GM18951 (cell line): ENCODE data around the gene SLC9A3.
"Not testable (repeated sequence)": the region's sequence is repeated elsewhere in the genome, so short reads cannot be mapped to it uniquely, and the experiment has no call there.

Source experiments
- POLR2A ChIP-seq: IDR thresholded peaks from 4 replicates; pipeline ENCODE4 v1.6.1; 2011; ENCODE audit warnings: mild to moderate bottlenecking; ENCODE audit not compliant: insufficient read length, insufficient read depth; ENCODE audit errors: extremely low read depth
- in situ Hi-C: fragments of 300-500 bp; cut with MboI; formaldehyde crosslinking; loops from one replicate; pipeline ENCODE4 v1.12.0; 2022; ENCODE audit warnings: low sequenced_read_pairs, mixed read lengths, inconsistent platforms; ENCODE audit not compliant: unreplicated experiment

The SLC9A3 gene

DNA sequence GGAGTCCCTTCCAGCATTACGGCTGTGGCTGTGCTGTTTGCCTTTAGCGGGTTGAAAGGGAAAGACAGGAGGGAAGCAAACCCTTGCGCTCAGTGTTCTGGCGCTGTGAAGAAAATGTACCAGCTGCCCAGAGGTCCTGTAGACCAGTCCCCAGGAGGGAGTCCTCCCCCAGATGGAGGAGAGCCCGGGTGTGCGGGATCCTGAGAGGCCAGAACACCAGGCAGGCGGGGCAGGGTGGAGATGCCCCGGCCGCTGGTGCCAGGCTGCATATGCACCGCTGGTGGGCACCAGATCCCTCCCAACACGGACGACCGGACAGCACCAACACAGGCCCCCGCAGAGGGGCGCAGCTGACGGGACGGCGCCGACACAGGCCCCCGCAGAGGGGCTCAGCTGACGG lies 37.2 kb upstream of the SLC9A3 start:
- in situ Hi-C loops: no loop called here
- no peak for TF ChIP-seq POLR2A

- TF ChIP-seq POLR2A: no peak
- in situ Hi-C loops: no loop called here
Observed at GRCh38 chr5:560792-561166, 36.5 kb upstream of the SLC9A3 start.

- in situ Hi-C loops: no loop called here
- no peak for TF ChIP-seq POLR2A
Observed at GRCh38 chr5:558871-559503, 34.7 kb upstream of the SLC9A3 start.

DNA sequence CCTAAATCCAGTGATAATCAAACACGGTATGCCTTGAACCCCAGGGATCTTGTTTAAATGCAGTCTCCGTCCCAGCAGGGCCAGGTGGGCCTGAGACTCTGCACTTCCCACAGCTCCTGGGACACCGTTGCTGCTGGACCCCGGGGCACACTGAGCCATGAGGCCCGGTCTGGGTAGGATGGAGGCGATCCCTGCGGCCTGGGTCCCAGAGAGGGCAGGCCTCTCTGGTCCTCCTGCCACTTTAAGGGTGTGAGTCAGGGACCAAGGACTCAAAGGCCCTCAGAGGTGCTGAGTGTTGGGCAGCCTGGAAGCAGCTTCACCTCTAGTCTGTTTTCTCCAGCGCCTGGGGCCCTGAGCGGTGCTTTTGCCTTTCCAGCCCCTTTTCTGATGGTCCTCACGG lies 34.1 kb upstream of the SLC9A3 start:
- in situ Hi-C loops: no loop called here

GRCh38 chr5:557917-558316 lies 33.7 kb upstream of the SLC9A3 start:
- in situ Hi-C loops: not testable (repeated sequence)

More for the DNA sequence above, 34.1 kb upstream of the SLC9A3 start:
- TF ChIP-seq POLR2A: no peak

DNA sequence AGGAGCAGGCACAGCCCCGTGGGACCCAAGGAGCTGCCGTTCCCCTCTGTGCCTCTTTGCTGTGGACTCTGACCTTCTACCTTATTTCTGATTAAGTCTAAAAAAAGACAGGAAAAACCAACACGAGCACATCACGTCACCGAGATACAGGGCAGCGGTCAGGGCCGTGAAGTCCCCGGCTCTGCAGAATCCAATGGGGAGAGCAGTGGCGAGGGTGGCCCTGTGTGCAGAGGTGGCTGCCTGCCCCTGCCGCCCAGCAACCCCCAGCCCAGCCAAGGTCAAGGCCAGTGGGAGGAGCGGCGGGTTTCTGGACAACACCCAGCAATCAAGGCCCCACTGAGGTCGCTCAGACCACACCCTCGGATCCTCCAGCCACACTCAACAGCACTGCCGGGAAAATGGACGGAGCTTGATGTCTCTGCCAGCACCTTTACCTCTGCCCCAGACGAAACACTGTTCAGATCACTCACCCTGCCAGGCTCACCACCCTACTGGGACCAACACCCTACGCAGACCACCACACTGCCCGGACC lies 32.7 kb upstream of the SLC9A3 start:
- no peak for TF ChIP-seq POLR2A
- in situ Hi-C loops: no loop called here

DNA sequence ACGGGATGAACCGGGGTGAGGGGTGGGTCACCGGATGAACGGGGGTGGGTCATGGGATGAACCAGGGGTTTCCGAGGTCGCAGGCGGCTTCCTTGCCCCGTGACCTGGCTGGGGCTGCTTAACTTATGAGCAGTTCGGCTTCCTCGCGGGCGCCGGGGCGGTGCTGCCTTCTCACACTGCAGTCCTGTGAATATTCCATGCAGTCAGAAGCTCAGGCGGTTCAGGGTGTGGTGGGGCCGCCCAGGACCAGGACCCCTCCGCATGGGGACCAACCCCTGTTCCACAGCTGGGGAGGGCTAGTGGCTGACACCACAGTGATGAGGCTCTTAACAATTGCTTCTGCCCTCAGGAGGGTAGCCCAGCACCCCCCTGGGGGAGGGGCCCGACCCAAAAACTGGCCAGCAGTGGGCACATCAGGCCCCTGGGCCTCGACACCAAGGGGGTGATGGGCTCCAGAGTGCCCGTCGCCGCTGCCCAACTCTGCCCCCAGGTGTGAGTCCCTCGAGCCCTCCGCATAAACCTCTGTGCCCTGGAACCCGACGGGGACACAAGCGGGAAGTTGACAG lies 30.9 kb upstream of the SLC9A3 start:
- no peak for TF ChIP-seq POLR2A
- in situ Hi-C loops: no loop called here

- in situ Hi-C loops: no loop called here
- TF ChIP-seq POLR2A: no peak
Observed at GRCh38 chr5:554284-554988, 30.2 kb upstream of the SLC9A3 start.

GRCh38 chr5:553874-554273 lies 29.6 kb upstream of the SLC9A3 start:
- in situ Hi-C loops: no loop called here
- TF ChIP-seq POLR2A: no peak

DNA sequence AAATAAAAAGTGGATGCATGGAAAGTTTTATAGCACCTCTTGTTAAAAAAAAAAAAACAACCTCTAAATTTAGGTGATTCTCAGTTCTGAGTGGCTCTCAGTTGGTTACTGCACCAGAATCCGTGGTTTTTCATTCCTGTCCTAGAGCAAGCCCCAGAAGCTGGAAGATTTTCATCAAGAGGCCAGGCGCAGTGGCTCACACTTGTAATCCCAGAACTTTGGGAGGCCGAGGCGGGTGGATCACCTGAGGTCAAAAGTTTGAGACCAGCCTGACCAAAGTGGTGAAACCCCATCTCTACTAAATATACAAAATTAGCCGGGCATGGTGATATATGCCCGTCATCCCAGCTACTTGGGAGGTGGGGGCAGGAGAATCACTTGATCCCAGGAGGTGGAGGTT lies 27.2 kb upstream of the SLC9A3 start:
- in situ Hi-C loops: no loop called here
- no peak for TF ChIP-seq POLR2A

DNA sequence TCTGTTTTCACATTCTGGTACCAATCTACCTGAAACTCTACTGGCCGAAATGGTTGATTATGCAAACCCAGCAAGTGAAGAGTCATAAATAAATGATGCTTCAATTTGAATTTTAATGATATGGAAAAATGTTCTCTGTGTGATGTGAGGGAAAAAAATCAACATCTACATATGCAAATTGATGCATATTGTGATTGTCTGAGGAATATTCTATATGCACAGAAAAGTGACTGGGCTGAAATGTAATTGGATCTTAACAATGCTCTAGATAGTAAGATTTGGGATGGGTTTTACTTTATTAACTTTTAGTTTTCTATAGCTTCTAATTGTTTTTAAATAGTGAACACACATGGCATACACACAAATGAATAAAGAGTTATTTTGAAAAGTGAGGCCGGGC lies 25.0 kb upstream of the SLC9A3 start:
- TF ChIP-seq POLR2A: no peak
- in situ Hi-C loops: no loop called here

DNA sequence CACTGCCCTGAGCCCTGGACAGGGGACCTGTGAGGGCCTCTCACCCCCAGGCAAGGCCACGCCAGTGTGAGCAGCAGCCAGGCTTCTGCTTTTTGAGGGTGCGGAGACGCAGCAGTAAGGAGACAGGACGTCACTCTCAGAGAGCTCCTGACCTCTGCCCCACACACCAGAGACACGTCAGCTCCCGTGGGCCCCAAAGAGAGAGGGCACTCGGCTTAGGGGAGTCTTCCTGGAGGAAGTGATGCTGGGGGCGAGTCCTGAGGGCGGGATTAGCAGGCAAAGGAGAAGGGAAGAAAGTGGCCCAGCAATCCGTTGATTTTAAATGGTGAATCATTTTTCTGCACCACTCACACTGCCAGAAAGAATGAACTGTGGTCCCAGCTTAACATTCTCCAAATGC lies 24.0 kb upstream of the SLC9A3 start:
- TF ChIP-seq POLR2A: no peak
- in situ Hi-C loops: no loop called here

DNA sequence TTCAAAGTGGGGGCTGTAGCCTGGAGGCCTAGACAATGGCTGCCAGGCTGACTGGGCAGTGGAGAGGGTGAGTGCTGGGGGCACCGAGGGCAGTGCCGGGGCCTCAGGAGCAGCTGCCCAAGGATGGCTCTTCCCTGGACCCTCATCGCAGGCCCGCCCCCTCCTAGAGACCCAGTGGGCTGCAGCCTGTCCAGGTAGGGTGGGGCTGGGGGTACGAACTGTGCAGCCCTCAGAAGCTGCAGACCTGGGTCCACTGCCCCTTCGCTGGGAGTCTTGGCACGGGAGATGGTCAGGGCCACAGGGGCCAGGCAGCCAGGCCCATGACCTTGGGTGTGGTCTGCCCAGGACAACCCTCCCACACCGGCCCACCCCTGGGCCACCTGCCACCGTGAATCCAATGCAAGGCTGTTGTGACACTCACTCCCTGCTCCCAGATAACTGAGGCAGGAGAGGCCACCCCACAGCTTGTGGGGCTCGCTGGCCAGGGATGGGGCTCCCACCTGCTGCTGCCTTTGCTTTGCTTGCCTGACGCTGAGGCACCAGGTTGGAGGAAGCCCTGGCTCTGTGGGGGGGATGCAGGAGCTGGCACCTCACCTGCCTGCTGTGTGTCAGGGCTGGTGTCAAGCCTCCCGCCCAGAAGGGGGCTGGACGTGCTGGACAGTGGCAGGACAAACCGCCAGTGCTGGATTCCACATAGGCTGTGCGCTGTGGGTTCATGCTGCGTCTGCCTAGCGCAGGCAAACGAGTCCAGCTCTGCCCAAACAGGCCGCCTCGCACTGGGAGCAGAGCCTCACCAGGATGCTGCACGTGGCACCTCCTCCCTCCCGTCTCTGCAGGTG lies 23.1 kb upstream of the SLC9A3 start:
- no peak for TF ChIP-seq POLR2A
- in situ Hi-C loops: no loop called here
